H1 (cell line): ENCODE data around the gene AFF1.

Source experiments
- EZH2 ChIP-seq: fragments of 200-600 bp; sonication (generic); IDR thresholded peaks from 2 replicates; pipeline ENCODE4 v1.7.1; 2012; ENCODE audit warnings: low read depth, mild to moderate bottlenecking, moderate library complexity, low read length, inconsistent platforms; ENCODE audit not compliant: severe bottlenecking
- JUND ChIP-seq: IDR thresholded peaks from 2 replicates; pipeline ENCODE4 v1.6.1; 2011; ENCODE audit warnings: mild to moderate bottlenecking, improper control_type of control experiment, low read length
- POLR2A ChIP-seq, 2 experiments: IDR thresholded peaks; 1 replicate in 1 of 2; 2 replicates in 1 of 2; pipeline ENCODE4 v1.6.1; 2011; ENCODE audit warnings: low read depth in 2 of 2, low read length in 2 of 2, mild to moderate bottlenecking in 2 of 2; ENCODE audit errors: control extremely low read depth in 1 of 2
- POU5F1 ChIP-seq: IDR thresholded peaks from 2 replicates; pipeline ENCODE4 v1.6.1; 2011; ENCODE audit warnings: low read depth, mild to moderate bottlenecking, low read length, moderate library complexity
- TAF1 ChIP-seq: IDR thresholded peaks from 2 replicates; pipeline ENCODE4 v1.6.1; 2011; ENCODE audit warnings: mild to moderate bottlenecking, low read depth, low read length
- TF ChIP-seq, protein P1 (sequence below), 3 experiments: IDR thresholded peaks; 1 replicate in 2 of 3; 2 replicates in 1 of 3; pipeline versions ENCODE4 v1.5.1 to v1.6.1; 2011; ENCODE audit warnings: low read length in 3 of 3, mild to moderate bottlenecking in 3 of 3, inconsistent platforms in 2 of 3, low read depth in 1 of 3, moderate library complexity in 1 of 3; ENCODE audit not compliant: insufficient read depth in 1 of 3; ENCODE audit errors: control extremely low read depth in 1 of 3
- TF ChIP-seq, protein P2 (sequence below): IDR thresholded peaks from 2 replicates; pipeline ENCODE4 v1.6.1; 2011; ENCODE audit warnings: low read length, improper control_type of control experiment

GRCh38 chr4:87002682-87003043 is 67.9 kb downstream of the AFF1 start:
- TF ChIP-seq, protein P1, sequence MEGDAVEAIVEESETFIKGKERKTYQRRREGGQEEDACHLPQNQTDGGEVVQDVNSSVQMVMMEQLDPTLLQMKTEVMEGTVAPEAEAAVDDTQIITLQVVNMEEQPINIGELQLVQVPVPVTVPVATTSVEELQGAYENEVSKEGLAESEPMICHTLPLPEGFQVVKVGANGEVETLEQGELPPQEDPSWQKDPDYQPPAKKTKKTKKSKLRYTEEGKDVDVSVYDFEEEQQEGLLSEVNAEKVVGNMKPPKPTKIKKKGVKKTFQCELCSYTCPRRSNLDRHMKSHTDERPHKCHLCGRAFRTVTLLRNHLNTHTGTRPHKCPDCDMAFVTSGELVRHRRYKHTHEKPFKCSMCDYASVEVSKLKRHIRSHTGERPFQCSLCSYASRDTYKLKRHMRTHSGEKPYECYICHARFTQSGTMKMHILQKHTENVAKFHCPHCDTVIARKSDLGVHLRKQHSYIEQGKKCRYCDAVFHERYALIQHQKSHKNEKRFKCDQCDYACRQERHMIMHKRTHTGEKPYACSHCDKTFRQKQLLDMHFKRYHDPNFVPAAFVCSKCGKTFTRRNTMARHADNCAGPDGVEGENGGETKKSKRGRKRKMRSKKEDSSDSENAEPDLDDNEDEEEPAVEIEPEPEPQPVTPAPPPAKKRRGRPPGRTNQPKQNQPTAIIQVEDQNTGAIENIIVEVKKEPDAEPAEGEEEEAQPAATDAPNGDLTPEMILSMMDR (IDR thresholded peaks at IDR 0.05; ENCODE audit: control extremely low read depth in 1 of 3, insufficient read depth in 1 of 3, low read depth in 1 of 3, low read length in 3 of 3) = no peak
- TF ChIP-seq POLR2A (IDR thresholded peaks at IDR 0.05; ENCODE audit: control extremely low read depth in 1 of 2, low read depth in 2 of 2, low read length in 2 of 2) = no peak
- TF ChIP-seq POU5F1 = no peak
- TF ChIP-seq, protein P2, sequence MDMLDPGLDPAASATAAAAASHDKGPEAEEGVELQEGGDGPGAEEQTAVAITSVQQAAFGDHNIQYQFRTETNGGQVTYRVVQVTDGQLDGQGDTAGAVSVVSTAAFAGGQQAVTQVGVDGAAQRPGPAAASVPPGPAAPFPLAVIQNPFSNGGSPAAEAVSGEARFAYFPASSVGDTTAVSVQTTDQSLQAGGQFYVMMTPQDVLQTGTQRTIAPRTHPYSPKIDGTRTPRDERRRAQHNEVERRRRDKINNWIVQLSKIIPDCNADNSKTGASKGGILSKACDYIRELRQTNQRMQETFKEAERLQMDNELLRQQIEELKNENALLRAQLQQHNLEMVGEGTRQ = no peak
- no peak for TF ChIP-seq TAF1
- no peak for TF ChIP-seq JUND
- TF ChIP-seq EZH2 = no peak
